Thyroid gland (tissue), 4 donors: ENCODE measurements around the gene OAS2.

Source experiments
- POLR2A ChIP-seq, 2 donors: fragments of 450-650 bp; IDR thresholded peaks; one replicate each; pipeline ENCODE4 v1.6.1; 2017; ENCODE audit warnings: antibody characterized with exemption in 2 of 2, mild to moderate bottlenecking in 2 of 2, moderate library complexity in 1 of 2
- TF ChIP-seq, protein P1 (sequence below), 6 experiments: fragments of 200-600 bp in 3 of 6; fragments of 450-650 bp in 3 of 6; sonication (generic) in 3 of 6; IDR thresholded peaks; one replicate each; pipeline ENCODE4 v1.5.1; 2016 to 2019; ENCODE audit warnings: antibody characterized with exemption in 6 of 6, mild to moderate bottlenecking in 2 of 6, inconsistent platforms in 1 of 6, moderate library complexity in 1 of 6

DNA sequence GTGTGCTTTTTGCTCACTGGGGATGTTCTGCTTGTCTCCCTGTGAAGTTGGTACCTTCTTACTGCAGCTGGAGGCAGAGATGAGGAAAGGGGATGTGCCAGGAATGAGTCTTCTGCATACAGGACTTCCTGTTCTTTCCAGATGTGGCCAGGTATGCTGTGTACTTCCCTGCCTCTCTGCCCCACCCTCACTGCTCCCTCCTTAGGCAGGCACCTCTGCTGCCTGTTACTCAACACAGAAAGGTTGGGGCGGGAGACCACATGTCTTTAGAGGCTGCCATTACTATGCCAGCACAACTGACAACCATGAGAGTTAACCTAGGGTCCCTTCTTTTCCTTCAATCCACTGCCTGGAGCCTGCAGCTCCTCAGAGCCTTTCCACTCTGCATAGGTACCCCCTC, 42.1 kb upstream of the OAS2 start:
- TF ChIP-seq, protein P1, sequence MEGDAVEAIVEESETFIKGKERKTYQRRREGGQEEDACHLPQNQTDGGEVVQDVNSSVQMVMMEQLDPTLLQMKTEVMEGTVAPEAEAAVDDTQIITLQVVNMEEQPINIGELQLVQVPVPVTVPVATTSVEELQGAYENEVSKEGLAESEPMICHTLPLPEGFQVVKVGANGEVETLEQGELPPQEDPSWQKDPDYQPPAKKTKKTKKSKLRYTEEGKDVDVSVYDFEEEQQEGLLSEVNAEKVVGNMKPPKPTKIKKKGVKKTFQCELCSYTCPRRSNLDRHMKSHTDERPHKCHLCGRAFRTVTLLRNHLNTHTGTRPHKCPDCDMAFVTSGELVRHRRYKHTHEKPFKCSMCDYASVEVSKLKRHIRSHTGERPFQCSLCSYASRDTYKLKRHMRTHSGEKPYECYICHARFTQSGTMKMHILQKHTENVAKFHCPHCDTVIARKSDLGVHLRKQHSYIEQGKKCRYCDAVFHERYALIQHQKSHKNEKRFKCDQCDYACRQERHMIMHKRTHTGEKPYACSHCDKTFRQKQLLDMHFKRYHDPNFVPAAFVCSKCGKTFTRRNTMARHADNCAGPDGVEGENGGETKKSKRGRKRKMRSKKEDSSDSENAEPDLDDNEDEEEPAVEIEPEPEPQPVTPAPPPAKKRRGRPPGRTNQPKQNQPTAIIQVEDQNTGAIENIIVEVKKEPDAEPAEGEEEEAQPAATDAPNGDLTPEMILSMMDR (IDR thresholded peaks at IDR 0.05), result no peak
- no peak for TF ChIP-seq POLR2A (IDR thresholded peaks at IDR 0.05)
